Ovary (tissue), 9 donors: Measurements from ENCODE around the gene BRINP1. TPM values are rescaled to one million over a fixed set of nuclear protein-coding genes. Genes with fewer than 3 reads are reported as not detected.

Experiments used
- DNase-seq, 5 donors: peaks; one replicate each; pipeline ENCODE4 v3.0.0-alpha.2; 2019 to 2020
- H3K27ac ChIP-seq, 2 donors: fragments of 200-600 bp; one replicate each; pipeline versions ENCODE4 v1.5.1 to v1.8.0; 2019 to 2022
- H3K27me3 ChIP-seq: fragments of 200-600 bp; one replicate; pipeline ENCODE4 v1.8.0; 2022
- H3K36me3 ChIP-seq: fragments of 200-600 bp; sonication (generic); one replicate; pipeline ENCODE4 v1.5.1; 2019
- H3K4me1 ChIP-seq: one replicate; pipeline ENCODE4 v1.8.1; 2013; ENCODE audit warnings: mild to moderate bottlenecking, moderate library complexity; ENCODE audit not compliant: insufficient read depth
- H3K4me3 ChIP-seq: fragments of 200-600 bp; sonication (generic); one replicate; pipeline ENCODE4 v1.5.1; 2017
- H3K9me3 ChIP-seq, 2 donors: fragments of 200-600 bp in 1 of 2; sonication (generic) in 1 of 2; one replicate each; pipeline versions ENCODE4 v1.5.1 to v1.8.1; 2013 to 2019; ENCODE audit warnings: mild to moderate bottlenecking in 1 of 2, moderate library complexity in 1 of 2
- EP300 ChIP-seq: sonication (generic); formaldehyde crosslinking; IDR thresholded peaks from one replicate; pipeline ENCODE4 v1.6.1; 2017; ENCODE audit warnings: antibody characterized with exemption
- POLR2A ChIP-seq: fragments of 450-650 bp; IDR thresholded peaks from one replicate; pipeline ENCODE4 v1.6.1; 2017; ENCODE audit warnings: antibody characterized with exemption, mild to moderate bottlenecking, moderate library complexity
- WGBS, 3 donors: extraction: QIAGEN DNeasy Blood & Tissue Kit in 1 of 3; methylation state at CpG; one replicate each; pipeline versions ENCODE4 v1.1.5 to v1.1.7; 2013 to 2017; 5-methylcytosine and 5-hydroxymethylcytosine counted together
- intact Hi-C, 4 donors: fragments of 100-400 bp; cut with DNase I; formaldehyde crosslinking; loops; one replicate each; pipeline versions ENCODE4 v1.11.0 to v1.15.1; 2022 to 2023
- polyA plus RNA-seq, 2 donors: library from polyadenylated mRNA; stranded (reverse); fragments of 200-250 nt in 1 of 2; fragments of 350-450 nt in 1 of 2; fragmentation: Illumina TruSeq in 1 of 2; extraction: RNeasy Lipid Tissue Mini Kit (QIAGEN cat#74804) in 1 of 2; gene quantifications; one replicate each; pipeline ENCODE4 v1.2.3, GENCODE V29; 2013 to 2014
- total RNA-seq, 7 donors: library from RNA; depleted of rRNA in 2 of 7; stranded (reverse); fragments of >200 nt in 2 of 7; fragmentation: NEBNext Ultra II Directional in 3 of 7; extraction: Animal tissue kit (Norgen Biotek cat#: 25700) in 3 of 7; gene quantifications; one replicate each; pipeline versions ENCODE4 v1.1.0 to v1.2.4, GENCODE V29; 2016 to 2023
- TF ChIP-seq, protein P1 (sequence below), 3 donors: fragments of 450-650 bp in 2 of 3; fragments of 200-600 bp in 1 of 3; IDR thresholded peaks; one replicate each; pipeline versions ENCODE4 v1.5.1 to v1.8.0; 2016 to 2022; ENCODE audit warnings: antibody characterized with exemption in 3 of 3, mild to moderate bottlenecking in 1 of 3
- donor health status: DM: no; HTN: no; CAD: no; lungs with moderate emphysema.
- donor health status: DM: no; HTN: no; CAD: no.
- donor health status: Bipolar disorder and iron deficiency.
- donor health status: DM: yes; HTN: yes; CAD: no.
- donor health status: DM: no; HTN: no; CAD: no.
- donor health status: DM: yes; HTN: yes; CAD: no.

Gene BRINP1
- total and polyA plus RNA-seq, 9 donors = 0.08 to 0.32 (median 0.13) TPM; not detected in 6

GRCh38 chr9:119153402-119153801, 215.8 kb downstream of the BRINP1 start:
- H3K4me3 ChIP-seq = no peak overlapping the region
- DNase-seq = no peak
- WGBS, 3 donors = 64 to 86% (median 72%) methylated on average over 2 of the region's 2 CpGs
- H3K36me3 ChIP-seq = no peaks in the 10 kb centered on the region
- H3K27ac ChIP-seq = no peak overlapping the region
- H3K4me1 ChIP-seq = no peaks in the 10 kb centered on the region
- TF ChIP-seq EP300 (no peak), POLR2A (no peak)
- TF ChIP-seq, protein P1, sequence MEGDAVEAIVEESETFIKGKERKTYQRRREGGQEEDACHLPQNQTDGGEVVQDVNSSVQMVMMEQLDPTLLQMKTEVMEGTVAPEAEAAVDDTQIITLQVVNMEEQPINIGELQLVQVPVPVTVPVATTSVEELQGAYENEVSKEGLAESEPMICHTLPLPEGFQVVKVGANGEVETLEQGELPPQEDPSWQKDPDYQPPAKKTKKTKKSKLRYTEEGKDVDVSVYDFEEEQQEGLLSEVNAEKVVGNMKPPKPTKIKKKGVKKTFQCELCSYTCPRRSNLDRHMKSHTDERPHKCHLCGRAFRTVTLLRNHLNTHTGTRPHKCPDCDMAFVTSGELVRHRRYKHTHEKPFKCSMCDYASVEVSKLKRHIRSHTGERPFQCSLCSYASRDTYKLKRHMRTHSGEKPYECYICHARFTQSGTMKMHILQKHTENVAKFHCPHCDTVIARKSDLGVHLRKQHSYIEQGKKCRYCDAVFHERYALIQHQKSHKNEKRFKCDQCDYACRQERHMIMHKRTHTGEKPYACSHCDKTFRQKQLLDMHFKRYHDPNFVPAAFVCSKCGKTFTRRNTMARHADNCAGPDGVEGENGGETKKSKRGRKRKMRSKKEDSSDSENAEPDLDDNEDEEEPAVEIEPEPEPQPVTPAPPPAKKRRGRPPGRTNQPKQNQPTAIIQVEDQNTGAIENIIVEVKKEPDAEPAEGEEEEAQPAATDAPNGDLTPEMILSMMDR (IDR thresholded peaks at IDR 0.05) = no peak
- no peaks in the 10 kb centered on the region for H3K27me3 ChIP-seq
- no peaks in the 10 kb centered on the region for H3K9me3 ChIP-seq
- intact Hi-C loops = no loop called here

- WGBS, 3 donors = 69 to 75% (median 71%) methylated on average over 4 of the region's 4 CpGs
- intact Hi-C loops = no loop called here
These were observed 220.4 kb downstream of the BRINP1 start for GRCh38 chr9:119148855-119149254.

GRCh38 chr9:119137479-119137878, 231.8 kb downstream of the BRINP1 start:
- no peaks in the 10 kb centered on the region for H3K4me1 ChIP-seq
- no peaks in the 10 kb centered on the region for H3K9me3 ChIP-seq
- no peak for TF ChIP-seq EP300
- TF ChIP-seq, protein P1 (IDR thresholded peaks at IDR 0.05) = no peak
- TF ChIP-seq POLR2A = no peak
- WGBS, 3 donors = 80 to 92% (median 91%) methylated on average over 2 of the region's 2 CpGs
- no peak for DNase-seq
- no peaks in the 10 kb centered on the region for H3K27me3 ChIP-seq
- intact Hi-C loops = no loop called here
- no peak overlapping the region for H3K4me3 ChIP-seq
- no peaks in the 10 kb centered on the region for H3K36me3 ChIP-seq
- no peak overlapping the region for H3K27ac ChIP-seq

More at GRCh38 chr9:119148855-119149254, 220.4 kb downstream of the BRINP1 start:
- no peak for DNase-seq
- TF ChIP-seq POLR2A = no peak
- TF ChIP-seq EP300 = no peak
- TF ChIP-seq, protein P1 (IDR thresholded peaks at IDR 0.05) = no peak
- H3K9me3 ChIP-seq = no peaks in the 10 kb centered on the region
- H3K4me1 ChIP-seq = no peaks in the 10 kb centered on the region
- no peaks in the 10 kb centered on the region for H3K36me3 ChIP-seq
- no peak overlapping the region for H3K27ac ChIP-seq
- no peaks in the 10 kb centered on the region for H3K27me3 ChIP-seq
- no peak overlapping the region for H3K4me3 ChIP-seq

DNA sequence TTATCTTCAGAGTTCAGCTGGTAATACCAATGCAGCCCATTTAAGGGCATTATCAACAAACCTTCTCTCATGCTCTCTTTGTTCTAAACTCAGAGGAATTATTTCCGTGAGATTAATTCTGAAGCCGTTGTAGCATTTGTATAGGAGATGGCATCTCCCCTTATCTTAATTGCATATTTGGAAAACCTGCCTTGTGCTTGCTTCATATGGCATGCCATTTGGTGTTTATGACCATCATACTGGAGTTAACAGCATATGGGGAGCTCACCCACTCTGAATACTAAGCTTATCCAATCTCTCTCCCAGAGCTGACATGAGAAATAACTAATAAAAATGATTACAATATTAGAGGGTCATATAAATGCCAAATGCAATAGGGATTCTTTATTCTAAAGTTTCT, 243.2 kb downstream of the BRINP1 start:
- 50 to 65% (median 64%) methylated on average over 2 of the region's 2 CpGs for WGBS, 3 donors
- H3K36me3 ChIP-seq = no peaks in the 10 kb centered on the region
- intact Hi-C loops = no loop called here
- H3K27me3 ChIP-seq = no peaks in the 10 kb centered on the region
- H3K9me3 ChIP-seq = no peaks in the 10 kb centered on the region
- no peak overlapping the region for H3K27ac ChIP-seq
- no peak overlapping the region for H3K4me3 ChIP-seq
- TF ChIP-seq POLR2A (no peak), EP300 (no peak)
- TF ChIP-seq, protein P1 (IDR thresholded peaks at IDR 0.05) = no peak
- H3K4me1 ChIP-seq = no peaks in the 10 kb centered on the region
- DNase-seq = no peak

- no peak for TF ChIP-seq EP300
- TF ChIP-seq, protein P1 (IDR thresholded peaks at IDR 0.05) = no peak
- no peak for TF ChIP-seq POLR2A
- H3K27me3 ChIP-seq = no peaks in the 10 kb centered on the region
- no peaks in the 10 kb centered on the region for H3K4me1 ChIP-seq
- H3K9me3 ChIP-seq = no peaks in the 10 kb centered on the region
- H3K4me3 ChIP-seq = no peak overlapping the region
- WGBS, 3 donors = 58 to 84% (median 71%) methylated on average over 1 of the region's 1 CpG
- DNase-seq = no peak
- intact Hi-C loops = no loop called here
- no peak overlapping the region for H3K27ac ChIP-seq
- no peaks in the 10 kb centered on the region for H3K36me3 ChIP-seq
These were observed 247.3 kb downstream of the BRINP1 start for GRCh38 chr9:119121899-119122298.
